HS-27A (cell line): ENCODE measurements around the gene CBX8.
A peak's percentile ranks its signal among the peaks of the same experiment; 100 is the strongest.

Source experiments
- DNase-seq: peaks from one replicate; pipeline ENCODE4 v3.0.0-alpha.2; 2012; ENCODE audit warnings: low read depth, missing footprints

The CBX8 gene

GRCh38 chr17:79796763-79797491 is at the start of gene CBX8:
TSS of gene CBX8 (minus strand) at chr17:79797077. CDS start at chr17:79796998, 79 bp downstream.
- DNase-seq = peak; percentile 88

DNA sequence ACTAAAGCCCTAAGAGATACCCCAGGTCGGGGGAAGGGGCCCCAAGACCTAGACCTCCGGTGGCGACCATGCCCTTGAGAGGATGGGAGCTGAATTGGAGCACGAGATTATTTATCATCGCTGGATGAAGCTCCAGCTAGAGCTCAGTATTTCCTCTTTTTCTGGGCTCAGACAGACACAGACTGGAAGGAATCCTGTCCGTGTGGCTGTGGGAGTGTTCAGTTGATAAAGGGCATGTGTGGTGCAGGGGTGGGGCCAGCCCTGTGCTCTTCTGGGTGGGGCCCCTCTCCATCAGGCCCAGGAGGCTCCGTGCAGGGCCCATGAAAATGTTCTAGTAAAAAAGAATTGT is 48.7 kb upstream of the CBX8 start:
- no peak for DNase-seq

GRCh38 chr17:79844869-79845600 is 48.2 kb upstream of the CBX8 start:
- no peak for DNase-seq

DNA sequence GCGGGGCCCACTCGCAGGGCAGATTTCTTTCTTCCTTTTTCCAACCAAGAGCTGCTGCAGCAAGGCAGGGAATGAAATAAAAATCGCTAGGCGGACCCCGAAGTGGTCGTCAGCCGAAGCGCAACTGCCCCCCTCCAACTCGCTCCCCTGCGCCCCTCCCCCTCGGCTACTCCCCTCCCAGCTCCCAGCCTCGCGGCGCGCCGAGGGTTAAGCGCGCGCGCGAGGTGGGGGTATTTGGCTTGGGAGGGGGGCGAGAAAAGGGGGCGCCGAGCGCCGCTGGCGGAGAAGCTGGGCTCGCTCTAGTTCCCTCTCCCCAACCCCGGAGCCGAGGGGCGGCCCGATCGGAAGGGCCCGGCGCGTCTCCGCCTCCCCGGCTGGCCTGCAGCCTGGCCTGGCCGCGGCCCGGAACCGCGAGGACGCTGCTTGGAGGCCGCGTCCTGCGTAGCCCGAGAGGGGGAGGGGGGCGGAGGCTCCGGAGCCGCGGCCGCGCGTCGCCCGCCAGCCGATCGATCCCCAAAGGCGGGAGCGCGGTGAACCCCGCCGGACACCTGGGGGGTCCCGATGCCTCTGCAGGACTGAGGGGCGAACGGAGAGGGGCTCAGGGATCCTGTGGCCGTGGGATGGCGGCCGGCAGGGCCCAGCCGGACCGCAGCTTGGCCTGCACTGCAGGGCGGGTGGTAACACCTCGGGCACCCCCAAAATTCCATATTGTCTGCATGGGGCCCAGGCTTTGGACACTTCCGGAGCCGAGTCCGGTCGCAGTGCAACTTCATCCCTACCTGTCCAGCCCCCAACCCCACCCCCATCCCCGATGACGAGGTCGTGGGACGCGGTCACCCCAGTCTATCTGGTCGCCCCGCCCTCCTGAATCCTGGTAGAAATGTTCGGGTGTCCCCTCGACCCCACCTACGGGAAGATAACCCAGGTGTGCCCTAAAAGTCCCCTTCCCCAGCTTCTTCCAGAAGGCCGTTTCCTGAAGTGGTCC is 47.2 kb upstream of the CBX8 start:
- DNase-seq = no peak

- no peak for DNase-seq
These were observed 46.6 kb upstream of the CBX8 start for GRCh38 chr17:79843474-79843815.

GRCh38 chr17:79842656-79843473 is 46.0 kb upstream of the CBX8 start:
- no peak for DNase-seq

GRCh38 chr17:79842136-79842655 is 45.3 kb upstream of the CBX8 start:
- DNase-seq = no peak

DNA sequence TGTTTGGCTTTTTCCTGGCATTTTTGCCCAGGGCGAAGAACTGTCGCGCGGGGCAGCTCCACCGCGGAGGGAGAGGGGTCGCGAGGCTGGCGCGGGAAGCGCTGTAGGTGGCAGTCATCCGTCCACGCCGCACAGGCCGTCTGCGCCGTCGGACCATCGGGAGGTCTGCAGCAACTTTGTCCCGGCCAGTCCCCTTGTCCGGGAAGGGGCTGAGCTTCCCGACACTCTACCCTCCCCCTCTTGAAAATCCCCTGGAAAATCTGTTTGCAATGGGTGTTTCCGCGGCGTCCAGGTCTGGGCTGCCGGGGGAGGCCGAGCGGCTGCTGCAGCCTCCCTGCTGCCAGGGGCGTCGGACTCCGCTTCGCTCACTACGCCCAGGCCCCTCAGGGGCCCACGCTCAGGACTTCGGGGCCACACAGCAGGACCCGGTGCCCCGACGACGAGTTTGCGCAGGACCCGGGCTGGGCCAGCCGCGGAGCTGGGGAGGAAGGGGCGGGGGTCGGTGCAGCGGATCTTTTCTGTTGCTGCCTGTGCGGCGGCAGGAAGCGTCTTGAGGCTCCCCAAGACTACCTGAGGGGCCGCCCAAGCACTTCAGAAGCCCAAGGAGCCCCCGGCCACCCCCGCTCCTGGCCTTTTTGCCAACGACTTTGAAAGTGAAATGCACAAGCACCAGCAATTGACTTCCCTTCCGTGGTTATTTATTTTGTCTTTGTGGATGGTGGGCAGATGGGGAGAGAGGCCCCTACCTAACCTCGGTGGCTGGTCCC is 44.7 kb upstream of the CBX8 start:
- DNase-seq = no peak

DNA sequence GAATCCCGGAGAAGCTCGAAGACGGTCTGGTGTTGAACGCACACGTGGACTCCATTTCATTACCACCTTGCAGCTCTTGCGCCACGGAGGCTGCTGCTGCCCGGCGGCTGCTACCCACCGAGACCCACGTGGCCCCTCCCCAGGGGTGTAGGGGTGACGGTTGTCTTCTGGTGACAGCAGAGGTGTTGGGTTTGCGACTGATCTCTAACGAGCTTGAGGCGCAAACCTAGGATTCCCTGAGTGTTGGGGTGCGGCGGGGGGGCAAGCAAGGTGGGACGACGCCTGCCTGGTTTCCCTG is 44.1 kb upstream of the CBX8 start:
- no peak for DNase-seq

DNA sequence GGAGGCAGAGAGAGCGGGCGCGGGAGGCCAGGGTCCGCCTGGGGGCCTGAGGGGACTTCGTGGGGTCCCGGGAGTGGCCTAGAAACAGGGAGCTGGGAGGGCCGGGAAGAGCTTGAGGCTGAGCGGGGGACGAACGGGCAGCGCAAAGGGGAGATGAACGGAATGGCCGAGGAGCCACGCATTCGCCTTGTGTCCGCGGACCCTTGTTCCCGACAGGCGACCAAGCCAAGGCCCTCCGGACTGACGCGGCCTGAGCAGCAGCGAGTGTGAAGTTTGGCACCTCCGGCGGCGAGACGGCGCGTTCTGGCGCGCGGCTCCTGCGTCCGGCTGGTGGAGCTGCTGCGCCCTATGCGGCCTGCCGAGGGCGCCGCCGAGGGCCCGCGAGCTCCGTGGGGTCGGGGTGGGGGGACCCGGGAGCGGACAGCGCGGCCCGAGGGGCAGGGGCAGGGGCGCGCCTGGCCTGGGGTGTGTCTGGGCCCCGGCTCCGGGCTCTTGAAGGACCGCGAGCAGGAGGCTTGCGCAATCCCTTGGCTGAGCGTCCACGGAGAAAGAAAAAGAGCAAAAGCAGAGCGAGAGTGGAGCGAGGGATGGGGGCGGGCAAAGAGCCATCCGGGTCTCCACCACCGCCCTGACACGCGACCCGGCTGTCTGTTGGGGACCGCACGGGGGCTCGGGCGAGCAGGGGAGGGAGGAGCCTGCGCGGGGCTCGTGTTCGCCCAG is 43.6 kb upstream of the CBX8 start:
- no peak for DNase-seq

- no peak for DNase-seq
These were observed 42.7 kb upstream of the CBX8 start, which contains the start of gene CBX4 for GRCh38 chr17:79839356-79840268. TSS of gene CBX4 (minus strand) at chr17:79839440. CDS start at chr17:79839251, 189 bp downstream.

DNA sequence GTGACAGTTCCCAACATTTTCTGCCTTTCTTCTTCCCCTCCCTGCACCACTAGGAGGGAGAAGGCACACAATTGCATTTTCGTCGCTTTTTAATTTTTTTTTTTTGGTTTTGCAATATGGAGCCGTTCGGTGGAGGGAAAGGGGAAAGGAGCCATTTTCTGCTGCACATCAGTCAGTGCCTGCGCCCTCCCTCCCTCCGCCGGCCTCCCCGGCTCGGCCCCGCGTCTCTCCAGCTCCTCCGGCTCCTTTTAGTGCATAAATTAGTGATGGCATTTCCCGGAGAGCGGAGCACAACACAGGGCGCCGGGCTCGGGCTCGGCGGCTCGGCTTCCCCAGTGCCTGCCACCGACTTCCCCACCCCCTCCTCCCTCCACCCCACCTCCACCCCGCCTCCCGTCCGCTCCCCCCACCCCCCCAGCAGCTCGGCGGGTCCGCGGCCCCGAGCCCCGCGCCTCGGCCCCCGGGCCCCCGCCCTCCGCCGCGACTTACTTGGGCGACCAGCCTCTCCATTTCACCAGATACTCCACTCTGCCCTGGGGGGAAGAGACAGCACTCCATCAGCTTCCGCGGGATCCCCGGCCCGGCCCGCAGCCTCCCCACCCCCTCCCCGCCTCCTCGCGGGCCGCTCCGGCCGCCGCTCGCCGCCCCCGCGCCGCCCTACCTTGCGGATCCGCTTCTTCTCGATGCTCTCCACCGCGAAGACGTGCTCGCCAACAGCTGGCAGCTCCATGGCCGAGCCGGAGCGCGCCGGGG is 41.8 kb upstream of the CBX8 start:
- DNase-seq = no peak

- no peak for DNase-seq
These were observed 41.1 kb upstream of the CBX8 start for GRCh38 chr17:79837888-79838521.

- DNase-seq = no peak
These were observed 40.4 kb upstream of the CBX8 start for GRCh38 chr17:79836972-79837887.

DNA sequence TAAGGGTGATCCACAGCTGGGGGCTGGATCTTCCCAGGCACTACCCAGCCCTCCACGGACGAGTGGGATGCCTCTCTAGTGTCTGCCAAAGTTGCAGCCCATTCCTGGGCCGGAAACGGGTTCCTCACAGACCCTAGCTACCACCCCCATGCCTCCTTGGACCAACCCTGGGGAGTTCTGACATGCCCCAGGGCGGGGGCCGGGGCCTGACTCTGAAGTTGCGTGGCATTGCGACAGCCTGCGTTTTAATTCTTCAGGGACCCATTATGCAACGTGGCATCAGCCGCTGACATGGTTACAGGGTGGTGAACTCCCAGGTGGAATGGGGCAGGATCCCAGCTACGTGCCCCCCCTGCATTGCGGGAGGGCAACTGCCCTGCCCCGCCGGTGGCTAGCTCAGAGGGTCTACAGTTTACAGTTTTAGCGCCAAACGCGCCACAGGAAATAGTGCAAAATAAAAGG is 39.7 kb upstream of the CBX8 start:
- DNase-seq = no peak

GRCh38 chr17:79835953-79836509 is 39.2 kb upstream of the CBX8 start:
- no peak for DNase-seq
